ENCODE data around the gene TUBB3.
"Not testable (repeated sequence)": the region's sequence is repeated elsewhere in the genome, so short reads cannot be mapped to it uniquely, and the experiment has no call there.

TUBB3 gene

DNA sequence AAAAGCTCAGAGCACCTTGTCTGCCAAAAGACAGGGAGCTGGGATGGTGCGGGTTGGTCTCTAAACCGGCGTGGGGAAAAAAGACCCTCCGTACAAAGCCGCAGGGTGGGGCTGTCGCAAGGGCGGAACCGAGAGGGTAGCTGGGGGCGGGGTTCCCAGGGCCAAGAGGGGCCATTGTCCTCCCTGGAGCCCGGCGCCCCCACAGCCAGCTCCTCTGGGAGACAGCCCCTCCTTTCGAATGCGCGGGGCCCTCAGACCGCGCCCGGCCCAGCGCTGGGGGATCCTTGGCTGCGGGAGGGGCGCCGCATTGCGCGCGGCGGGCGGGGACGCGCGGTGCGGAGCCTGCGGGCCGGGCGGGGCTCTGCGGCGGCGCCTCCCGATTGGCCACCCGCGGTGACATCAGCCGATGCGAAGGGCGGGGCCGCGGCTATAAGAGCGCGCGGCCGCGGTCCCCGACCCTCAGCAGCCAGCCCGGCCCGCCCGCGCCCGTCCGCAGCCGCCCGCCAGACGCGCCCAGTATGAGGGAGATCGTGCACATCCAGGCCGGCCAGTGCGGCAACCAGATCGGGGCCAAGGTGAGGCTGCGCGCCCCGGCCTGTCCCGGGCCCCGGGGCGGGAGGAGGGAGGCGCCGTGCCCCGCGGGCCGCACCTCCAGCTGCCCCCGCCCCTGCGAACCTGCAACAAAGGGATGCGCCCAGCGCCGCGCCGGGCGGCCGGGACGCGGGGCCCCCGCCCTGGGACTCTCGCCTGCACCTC lies at the start of gene TUBB3:
TUBB3 (plus strand) TSS at position 459 of the 756 bp plus-strand sequence; CDS start at position 519, 60 bp downstream.
- no peak for DNase-seq

DNA sequence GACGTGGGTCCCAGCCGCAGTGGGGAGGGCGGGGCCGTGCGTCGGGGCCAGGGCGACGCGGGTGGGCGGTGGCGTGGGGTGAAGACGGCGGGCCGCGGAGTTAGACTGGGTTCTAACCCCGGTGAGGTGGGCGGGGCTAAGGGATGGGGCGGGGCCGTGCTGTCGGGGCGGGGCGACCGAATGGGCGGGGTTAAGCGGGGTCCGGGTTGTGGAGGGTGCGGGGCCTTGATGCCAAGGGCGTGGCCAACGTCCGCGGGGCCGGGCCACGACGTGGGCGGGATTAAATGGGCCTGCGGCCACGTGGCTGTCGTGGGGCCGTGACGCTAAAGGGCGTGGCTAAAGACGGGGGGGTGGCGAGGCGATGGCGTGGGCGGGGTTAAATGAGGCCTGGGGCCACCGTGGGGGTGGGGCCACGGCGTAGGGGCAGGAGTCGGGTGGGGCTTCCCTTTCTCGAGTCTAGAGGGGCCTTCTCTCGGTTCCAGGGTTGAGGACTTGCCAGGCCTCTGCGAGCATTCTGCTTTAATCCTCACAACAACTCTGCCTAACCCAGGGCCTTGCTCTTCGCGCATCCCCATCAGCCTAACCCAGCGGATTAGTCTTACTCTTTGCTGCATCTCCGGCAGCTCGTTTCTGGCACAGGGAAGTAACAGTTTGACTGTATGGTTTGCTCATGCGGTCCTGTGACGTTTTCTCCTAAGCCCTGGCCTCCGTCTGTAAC lies 49.0 kb upstream of the TUBB3 start:
- peak; percentile 91 for DNase-seq

DNA sequence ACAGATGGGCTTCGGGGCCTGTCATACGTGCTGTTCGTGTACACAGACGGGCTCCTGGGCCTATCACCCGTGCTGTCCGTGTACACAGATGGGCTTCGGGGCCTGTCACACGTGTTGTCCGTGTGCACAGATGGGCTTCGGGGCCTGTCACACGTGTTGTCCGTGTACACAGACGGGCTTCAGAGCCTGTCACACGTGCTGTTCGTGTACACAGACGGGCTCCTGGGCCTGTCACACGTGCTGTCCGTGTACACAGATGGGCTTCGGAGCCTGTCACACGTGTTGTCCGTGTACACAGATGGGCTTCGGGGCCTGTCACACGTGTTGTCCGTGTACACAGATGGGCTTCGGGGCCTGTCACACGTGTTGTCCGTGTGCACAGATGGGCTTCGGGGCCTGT lies 44.0 kb upstream of the TUBB3 start:
- DNase-seq: not testable (repeated sequence)

DNA sequence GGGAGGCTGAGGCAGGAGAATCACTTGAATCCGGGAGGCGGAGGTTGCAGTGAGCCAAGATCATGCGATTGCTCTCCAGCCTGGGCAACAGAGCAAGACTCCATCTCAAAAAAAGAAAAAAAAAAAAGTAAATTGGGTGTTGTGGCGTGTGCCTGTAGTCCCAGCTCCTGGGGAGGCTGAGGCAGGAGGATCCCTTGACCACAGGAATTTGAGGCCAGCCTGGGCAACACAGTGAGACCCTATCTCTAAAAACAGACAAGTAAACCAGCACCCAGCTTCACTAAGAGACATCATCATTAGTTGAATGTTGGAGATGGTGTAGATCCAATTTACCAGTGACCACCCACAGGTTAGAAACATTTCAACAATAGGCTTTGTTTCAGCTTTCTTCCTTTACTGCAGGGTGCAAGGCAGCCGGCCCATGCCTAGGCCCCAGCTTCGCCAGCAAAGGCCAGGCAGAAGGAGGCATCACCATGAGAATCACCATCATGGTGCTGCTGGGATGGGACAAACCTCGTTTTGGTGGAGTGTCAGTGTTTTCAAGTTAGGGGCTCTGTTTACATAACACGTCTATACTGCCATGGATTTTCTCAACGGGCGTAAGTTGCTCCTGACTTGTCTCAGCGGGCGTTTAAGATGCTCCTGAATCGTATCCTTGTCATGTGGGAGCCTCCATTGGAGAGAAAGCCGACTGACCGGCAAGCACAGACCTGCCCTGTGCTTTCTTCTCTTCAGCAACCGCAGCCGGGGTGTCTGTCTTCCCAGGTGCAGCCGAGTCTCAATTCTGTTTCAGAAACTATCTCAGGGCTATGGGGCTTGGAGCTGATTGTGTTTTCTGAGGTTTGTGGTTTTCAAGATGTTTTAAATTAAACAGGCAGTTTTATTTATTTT lies 42.4 kb upstream of the TUBB3 start:
- DNase-seq: no peak

DNA sequence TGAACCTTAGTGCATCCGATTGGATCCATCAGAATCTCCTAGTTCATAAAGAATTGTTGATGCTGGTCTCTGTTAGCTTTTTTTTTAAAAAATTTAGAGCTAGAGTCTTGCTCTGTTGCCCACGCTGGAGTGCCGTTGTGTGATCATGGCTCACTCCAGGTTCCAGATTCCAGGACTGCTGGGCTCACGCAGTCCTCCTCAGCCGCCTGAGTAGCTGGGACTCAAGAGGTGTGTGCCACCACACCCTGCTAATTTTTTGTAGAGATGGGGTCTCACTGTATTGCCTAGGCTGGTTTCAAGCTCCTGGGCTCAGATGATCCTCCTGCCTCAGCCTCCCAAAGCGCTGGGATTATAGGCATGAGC lies 41.8 kb upstream of the TUBB3 start:
- no peak for DNase-seq

DNA sequence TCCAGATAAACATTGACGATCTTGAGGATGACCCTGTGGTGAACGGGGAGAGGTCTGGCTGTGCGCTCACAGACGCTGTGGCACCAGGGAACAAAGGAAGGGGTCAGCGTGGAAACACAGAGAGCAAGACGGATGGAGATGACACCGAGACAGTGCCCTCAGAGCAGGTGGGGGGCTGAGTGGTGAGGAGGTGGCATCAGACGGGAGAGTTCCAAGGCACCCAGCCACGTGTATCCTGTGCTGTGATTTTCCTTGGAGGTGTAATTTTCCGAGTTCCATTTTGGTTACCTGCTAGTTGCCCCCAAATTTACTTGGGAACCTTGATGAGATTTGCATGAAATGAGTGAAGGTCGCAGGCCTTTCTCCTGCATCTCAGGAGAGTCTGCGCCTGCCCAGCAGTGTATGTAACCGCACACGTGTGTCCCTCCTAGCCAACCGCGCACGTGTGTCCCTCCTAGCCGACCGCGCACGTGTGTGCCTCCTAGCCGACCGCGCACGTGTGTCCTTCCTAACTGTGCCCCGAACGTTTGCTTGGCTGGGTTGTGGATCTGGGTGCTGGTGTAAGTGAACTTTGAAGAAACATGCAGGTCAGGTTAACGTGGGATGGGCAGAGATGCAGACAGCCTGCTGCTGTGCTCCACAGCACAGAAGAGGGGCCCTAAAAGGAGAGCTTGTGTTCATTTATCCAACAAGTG lies 39.6 kb upstream of the TUBB3 start:
- DNase-seq: no peak

DNA sequence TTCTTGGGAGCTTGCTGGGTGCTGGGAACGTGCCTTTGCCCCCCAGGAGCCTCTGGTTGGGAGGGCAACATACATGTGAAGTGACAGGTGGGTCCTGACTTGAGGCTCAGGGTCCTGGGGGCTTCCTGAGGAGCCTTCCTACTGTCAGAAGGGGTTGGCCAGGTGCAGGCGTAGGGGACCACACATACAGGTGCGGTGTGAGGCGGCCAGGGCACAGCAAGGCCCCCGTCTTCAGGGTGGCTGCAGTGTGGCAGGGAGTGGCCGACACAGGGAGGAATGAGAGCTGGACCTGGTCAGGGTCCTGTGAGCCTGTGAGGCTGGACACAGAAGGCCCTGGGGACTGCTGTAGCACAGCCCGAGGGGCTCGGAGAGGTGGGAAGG lies 39.1 kb upstream of the TUBB3 start:
- DNase-seq: no peak

DNA sequence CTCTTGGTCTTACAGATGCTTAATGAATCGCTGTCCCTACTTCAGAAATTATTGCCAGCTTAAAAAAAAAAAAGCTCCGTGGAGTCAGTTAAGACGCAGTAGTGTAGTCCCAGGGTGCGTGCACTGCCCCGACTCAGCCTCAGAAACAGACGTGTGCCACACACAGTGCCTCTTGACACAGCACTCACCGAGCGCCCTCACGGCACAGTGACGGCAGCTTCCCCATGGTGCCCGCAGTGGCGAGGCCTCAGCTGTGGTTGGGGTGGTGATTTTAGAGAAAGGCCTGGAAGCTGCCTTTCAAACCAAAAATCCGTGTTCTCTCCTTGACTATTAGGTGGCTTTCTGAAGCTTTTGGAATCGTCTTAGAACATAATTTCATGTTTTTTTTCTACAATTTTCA lies 35.9 kb upstream of the TUBB3 start:
- no peak for DNase-seq

DNA sequence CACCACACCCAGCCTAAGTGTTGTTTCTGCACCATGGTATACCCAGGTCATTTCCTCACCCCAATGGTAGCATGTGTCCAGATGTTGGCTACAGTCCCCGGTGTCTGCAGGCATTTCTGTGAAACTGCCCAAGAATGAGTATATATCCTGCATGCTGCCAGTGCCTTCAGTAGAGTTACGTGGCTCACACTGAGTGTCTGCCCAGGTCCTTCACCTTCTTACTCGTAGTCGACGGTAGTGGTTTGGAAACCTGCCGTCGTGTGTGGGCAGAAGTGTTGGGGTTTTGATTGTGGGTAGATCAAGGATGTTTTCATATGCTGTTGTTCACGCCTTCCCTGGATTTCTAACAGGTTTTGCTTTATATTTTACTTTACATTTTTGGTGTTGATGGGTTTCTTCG lies 32.9 kb upstream of the TUBB3 start:
- DNase-seq: no peak

DNA sequence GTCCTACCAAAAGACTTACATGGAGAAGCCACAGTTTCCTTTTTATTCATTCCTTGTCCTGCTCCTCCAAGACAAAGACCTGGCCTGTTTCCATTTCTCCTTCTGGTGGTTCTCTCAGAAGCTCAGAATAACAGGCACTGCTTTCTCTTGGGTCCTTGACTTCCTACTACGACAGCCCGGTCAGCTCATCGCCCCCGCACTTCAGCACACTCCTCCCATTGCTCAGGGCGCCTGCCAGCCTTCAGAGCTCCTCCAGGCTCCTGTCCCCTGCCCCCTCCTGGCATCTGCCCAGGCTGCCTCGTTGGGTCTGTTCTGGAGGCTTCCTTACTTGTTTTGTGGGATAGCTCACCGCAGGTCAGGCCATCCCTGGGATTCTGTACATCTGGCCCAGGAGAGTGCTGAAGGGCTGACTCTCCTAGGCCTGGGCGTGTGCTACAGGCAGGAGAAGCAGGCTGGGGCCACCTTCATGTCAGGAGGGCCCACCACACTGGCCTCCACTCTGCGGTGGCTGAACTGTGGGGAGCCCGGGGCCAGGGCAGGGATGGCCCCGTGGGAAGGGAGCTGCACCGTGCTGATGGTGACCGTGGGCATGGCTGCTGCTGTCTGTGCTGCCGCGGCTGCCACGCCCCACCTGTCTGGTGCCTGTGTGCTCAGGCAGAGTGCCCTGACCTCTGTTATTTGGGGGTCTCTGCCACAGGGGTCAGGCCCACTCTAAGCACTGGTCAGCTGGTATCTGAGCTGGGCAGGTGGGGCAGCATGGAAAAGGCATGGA lies 32.1 kb upstream of the TUBB3 start:
- no peak for DNase-seq

DNA sequence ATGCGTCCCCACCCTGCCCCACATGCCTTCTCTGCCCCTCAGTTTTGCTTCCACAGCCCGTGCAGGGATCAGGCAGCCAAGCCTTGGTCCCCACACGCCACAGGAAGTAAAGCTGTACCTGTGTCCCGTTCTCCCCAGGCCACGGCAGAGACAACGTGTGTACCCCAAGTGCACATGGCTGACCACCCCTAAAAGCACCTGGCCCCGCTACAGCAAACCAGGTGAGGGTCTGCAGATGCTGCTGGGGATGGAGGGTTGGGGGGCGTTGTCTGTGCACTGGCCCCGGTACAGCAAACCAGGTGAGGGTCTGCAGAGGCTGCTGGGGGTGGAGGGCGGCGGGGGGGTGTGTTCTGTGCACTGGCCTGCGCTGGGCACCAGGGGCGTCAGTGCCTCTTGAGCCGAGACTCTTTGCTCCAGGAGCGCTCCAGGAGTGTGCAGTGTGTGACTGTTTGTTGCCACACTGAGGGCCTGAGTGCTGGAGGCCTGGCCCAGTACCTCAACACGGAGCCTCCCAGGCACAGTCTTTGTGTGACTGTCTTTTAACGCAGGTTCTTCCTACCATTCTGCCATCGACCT lies 31.0 kb upstream of the TUBB3 start:
- DNase-seq: no peak

DNA sequence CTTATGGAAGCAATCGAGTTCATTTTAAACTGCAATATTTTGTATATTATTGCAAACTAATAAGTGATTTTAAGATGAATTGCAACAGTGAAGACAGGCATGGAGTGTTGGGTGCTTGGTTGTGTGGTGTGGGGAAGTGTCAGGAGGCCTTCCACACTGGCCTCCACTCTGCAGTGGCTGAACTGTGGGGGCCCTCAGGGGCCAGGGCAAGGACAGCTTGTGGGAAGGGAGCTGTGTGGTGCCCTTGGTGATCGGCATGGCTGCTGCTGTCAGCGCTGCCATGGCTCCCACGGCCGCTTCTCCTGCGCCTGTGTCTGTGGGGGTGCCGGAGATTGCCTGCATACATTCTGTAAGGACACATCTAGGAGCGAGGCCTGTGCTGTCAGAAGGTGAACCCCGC lies 30.5 kb upstream of the TUBB3 start:
- no peak for DNase-seq

DNA sequence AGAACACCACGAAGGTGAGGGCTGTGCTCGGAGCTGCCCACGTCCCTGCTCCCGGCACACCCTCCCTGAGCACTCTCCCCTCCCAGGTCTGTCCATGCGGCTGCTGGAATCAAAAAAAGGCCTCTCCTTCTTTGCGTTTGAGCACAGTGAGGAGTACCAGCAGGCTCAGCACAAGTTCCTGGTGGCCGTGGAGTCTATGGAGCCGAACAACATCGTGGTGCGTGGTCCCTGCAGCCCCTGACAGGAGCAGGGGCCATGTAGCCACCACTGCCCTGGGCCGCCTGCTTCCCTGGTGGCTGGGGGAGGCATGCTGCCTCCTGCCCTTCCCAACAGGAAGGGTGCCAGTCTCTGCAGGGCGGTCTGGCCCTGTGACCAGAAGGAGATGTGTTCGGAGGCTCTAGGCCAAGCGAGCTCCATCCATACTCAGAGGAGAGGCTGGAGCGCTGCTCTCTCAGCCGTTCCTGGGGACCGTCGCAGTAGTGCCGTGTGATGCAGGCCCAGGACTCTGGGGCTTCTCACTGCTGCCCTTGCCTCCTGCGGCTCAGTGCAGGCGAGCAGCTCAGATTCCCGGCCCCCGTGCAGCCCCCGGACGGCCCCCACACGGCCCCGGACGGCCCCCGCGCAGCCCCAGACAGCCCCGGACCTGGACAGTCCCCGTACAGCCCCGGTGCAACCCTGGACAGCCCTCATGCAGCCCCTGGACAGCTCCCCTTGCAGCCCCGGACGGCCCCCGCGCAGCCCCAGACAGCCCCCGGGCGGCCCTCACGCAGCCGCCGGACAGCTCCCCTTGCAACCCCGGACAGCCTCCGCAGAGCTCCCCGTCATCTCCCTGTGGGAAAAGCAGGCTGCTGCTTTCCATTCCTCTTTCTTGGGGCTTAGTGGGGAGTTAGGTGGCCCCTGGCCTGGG lies 29.2 kb upstream of the TUBB3 start:
- no peak for DNase-seq

DNA sequence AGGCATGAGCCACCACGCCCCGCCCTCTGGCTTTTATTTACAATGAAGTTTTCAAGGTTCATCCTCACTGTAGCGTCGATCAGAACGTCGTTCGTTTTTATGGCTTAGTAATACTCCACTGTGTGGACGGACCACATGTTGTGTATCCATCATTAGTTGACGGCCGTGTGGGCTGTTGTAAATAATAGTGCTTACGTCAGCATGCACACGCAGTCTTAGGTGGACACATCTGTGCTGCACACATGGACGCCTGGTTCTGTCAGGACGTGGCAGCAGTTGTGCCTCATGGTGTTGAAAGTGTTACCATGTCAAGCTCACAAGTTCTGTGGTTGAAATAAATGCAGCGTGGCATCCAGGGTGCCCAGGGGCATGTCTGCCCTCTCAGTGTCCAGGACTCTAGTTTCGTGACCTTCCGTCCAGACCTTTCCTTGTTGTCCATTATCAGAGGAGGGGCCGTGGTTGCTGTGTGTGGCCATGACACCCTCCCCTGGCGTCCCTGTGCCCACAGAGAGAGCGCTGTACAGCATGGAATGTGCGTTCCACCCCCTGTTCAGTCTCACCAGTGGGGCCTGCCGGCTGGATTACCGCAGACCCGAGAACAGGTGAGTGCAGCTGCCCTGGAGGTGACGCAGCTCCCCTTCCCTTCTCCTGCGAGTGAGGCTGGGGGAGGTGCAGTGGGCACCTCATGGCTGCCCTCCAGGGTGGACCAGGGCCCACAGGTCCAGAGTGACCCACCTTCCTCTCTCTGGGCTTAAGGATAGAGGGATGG lies 27.5 kb upstream of the TUBB3 start:
- DNase-seq: no peak

DNA sequence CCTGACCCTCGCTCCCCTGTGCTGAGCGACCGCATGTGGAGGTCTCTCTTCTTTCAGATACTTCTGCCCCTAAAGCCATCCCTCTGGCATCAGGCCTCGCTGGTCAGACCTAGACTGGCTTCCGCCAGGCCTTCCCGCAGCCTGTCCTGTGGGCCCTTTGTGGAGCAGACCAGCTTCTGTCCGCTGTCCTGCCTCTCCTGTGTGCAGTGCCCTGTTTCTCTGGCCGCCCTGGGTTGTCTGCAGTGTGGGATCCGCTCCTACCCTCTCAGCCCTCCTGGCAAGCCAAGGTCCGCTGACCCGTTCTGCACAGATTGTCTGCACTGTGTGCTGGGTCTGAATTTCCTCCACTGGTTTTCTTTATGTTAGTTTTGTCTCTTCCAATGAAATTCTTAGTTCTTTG lies 25.9 kb upstream of the TUBB3 start:
- DNase-seq: no peak

DNA sequence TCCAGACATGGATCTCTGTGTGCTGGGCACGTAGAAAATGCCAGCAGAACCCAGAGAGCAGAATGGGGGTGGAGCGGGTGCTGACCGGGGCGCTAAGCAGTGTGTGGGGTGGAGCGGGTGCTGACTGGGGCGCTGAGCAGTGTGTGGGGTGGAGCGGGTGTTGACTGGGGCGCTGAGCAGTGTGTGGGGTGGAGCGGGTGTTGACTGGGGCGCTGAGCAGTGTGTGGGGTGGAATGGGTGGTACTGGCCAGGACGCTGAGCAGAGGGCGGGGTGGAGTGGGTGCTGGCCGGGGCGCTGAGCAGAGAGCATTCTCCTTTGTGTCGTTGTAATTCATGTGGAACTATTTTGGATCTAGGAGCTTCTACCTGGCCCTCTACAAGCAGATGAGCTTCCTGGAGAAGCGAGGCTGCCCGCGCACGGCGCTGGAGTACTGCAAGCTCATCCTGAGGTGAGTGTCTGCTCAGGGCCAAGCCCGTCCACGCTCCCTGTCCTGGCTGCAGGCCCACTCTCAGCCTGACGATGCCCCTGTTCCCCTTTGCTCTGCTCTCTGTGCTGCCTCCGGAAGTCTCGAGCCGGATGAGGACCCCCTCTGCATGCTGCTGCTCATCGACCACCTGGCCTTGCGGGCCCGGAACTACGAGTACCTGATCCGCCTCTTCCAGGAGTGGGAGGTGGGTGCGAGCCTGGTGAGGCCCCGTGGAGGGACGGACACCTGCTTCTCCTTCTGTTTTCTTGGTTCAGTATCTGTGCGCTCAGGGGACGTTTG lies 24.8 kb upstream of the TUBB3 start:
- no peak for DNase-seq

DNA sequence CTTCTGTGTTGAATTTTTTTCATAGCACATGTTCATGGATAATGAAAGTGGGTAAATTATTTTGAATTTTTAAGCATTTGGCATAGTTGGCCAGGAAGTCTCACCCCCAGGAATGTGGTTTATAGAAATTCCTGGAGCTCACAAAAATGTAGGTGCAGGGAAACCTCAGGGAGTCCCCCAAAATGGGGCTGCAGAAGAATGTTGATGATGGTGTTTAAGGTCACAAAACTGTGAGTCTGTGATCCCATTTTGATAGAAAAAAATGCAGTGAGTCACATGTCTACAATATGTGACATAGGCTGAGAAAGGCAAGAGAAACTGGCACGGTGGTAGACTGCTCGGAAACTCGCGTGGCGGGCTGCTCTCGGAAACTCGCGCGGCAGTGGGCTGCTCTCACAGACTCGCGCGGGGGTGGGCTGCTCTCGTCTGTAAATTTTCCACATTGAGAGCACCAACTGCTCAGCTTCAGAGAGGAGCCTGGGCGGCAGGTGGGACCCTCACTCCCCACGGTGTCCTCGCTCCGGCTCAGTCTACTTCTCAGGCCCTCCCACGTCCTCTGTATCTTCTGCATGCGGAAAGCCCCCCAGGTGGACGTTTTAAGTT lies 23.2 kb upstream of the TUBB3 start:
- DNase-seq: no peak

DNA sequence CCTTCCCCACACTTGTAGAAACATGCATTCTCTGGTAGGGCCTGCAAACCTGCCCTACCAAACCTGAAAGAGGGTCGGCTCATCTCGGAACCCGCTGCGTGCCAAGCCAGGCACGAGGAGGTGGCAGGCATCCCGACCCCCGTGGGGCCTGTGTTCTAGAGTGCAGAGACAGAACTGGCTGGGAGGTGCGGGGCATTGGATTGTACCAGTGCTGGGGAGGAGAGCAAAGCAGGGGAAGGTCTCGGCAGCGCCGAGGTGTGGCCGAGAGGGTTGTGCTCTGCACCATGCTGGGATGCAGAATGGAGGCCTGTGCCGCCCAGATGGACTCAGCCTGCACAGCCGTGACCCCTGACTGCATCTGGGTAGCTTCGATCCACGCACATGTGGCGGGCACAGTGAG lies 22.3 kb upstream of the TUBB3 start:
- DNase-seq: no peak

DNA sequence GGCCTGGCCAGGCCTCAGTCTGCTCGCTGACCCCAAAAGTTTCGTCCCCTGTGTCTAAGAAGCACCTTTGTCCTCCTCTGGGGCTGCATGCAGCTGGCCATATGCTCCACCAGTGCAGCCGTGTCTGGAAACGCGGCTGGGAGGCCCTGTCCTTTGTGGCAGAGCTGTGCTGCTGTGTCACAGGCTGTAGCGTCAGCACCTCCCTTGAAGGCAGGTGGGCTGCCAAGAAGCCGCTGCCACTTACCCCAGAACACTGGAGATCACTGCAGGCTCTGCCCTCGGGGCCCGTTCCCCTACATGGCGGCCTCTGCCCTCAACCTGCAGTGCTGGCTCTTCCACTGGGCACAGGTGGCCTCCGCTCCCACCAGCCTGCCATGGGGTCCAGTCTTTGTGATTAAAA lies 20.2 kb upstream of the TUBB3 start:
- DNase-seq: no peak
